ENCODE measurements around the gene FLVCR2.

- TF ChIP-seq POLR2A (IDR thresholded peaks at IDR 0.05) (no peak), CTCF (IDR thresholded peaks at IDR 0.05) (no peak), EP300 (IDR thresholded peaks at IDR 0.05) (no peak), POLR2AphosphoS5 (IDR thresholded peaks at IDR 0.05) (no peak)
These were observed 80.5 kb downstream of the FLVCR2 start for GRCh38 chr14:75658957-75659356.
